Stomach smooth muscle (tissue), 2 donors: ENCODE data around the gene TMEM200B.
"Not testable (repeated sequence)": the region's sequence is repeated elsewhere in the genome, so short reads cannot be mapped to it uniquely, and the experiment has no call there.

ENCODE experiments used
- H3K27ac ChIP-seq: one replicate; pipeline ENCODE4 v1.7.0; 2013; ENCODE audit warnings: mild to moderate bottlenecking, low read length, inconsistent platforms
- H3K27me3 ChIP-seq, 2 donors: one replicate each; pipeline ENCODE4 v1.7.0; 2013; ENCODE audit warnings: low read length in 2 of 2; ENCODE audit not compliant: insufficient read depth in 2 of 2, control insufficient read depth in 1 of 2
- H3K36me3 ChIP-seq, 2 donors: one replicate each; pipeline ENCODE4 v1.7.0; 2013; ENCODE audit warnings: low read length in 2 of 2; ENCODE audit not compliant: control insufficient read depth in 2 of 2, insufficient read depth in 2 of 2
- H3K4me1 ChIP-seq: one replicate; pipeline ENCODE4 v1.7.0; 2013; ENCODE audit warnings: low read length; ENCODE audit not compliant: control insufficient read depth, insufficient read depth
- H3K4me3 ChIP-seq, 2 donors: one replicate each; pipeline ENCODE4 v1.7.0; 2013; ENCODE audit warnings: low read length in 2 of 2
- H3K9ac ChIP-seq, 2 donors: one replicate each; pipeline ENCODE4 v1.7.0; 2013; ENCODE audit warnings: low read length in 2 of 2, mild to moderate bottlenecking in 1 of 2
- H3K9me3 ChIP-seq, 2 donors: one replicate each; pipeline ENCODE4 v1.7.0; 2013; ENCODE audit warnings: low read length in 2 of 2; ENCODE audit not compliant: control insufficient read depth in 2 of 2
- donor health status: healthy.
- donor health status: Pancreatic carcinoma.

TMEM200B gene

DNA sequence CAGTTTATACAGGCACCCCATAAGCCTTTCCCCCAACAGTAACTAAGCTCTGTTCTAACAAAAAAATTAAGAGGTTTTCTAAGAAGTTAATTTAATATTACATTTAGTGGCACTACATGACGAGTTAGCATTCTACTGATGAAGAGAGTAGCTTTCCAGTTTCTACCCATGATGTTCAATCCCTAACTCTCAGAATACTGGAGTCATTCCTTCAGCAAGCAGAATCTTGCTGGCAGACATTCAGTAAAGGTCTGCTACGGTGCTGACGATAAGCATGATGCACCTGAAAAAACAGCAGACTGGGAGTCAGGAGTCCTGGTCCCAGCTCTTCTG lies 33.5 kb upstream of the TMEM200B start:
- H3K4me1 ChIP-seq = peaks cover 12% of the 10 kb centered on the region
- H3K27ac ChIP-seq = peak overlapping the region; percentile 6
- no peaks in the 10 kb centered on the region for H3K9me3 ChIP-seq
- H3K4me3 ChIP-seq = no peak overlapping the region
- peaks cover 30 to 38% of the 10 kb centered on the region in 2 donors for H3K36me3 ChIP-seq
- no peak overlapping the region for H3K9ac ChIP-seq
- no peaks in the 10 kb centered on the region for H3K27me3 ChIP-seq

GRCh38 chr1:29156543-29157268 lies 33.0 kb upstream of the TMEM200B start:
- H3K36me3 ChIP-seq = peaks cover 35 to 43% of the 10 kb centered on the region in 2 donors
- peak overlapping the region in 1 of 2 donors; percentile 21 for H3K9ac ChIP-seq
- no peak overlapping the region for H3K4me3 ChIP-seq
- H3K27ac ChIP-seq = peak overlapping the region; percentile 6
- H3K4me1 ChIP-seq = peaks cover 12% of the 10 kb centered on the region
- no peaks in the 10 kb centered on the region for H3K9me3 ChIP-seq
- H3K27me3 ChIP-seq = no peaks in the 10 kb centered on the region

DNA sequence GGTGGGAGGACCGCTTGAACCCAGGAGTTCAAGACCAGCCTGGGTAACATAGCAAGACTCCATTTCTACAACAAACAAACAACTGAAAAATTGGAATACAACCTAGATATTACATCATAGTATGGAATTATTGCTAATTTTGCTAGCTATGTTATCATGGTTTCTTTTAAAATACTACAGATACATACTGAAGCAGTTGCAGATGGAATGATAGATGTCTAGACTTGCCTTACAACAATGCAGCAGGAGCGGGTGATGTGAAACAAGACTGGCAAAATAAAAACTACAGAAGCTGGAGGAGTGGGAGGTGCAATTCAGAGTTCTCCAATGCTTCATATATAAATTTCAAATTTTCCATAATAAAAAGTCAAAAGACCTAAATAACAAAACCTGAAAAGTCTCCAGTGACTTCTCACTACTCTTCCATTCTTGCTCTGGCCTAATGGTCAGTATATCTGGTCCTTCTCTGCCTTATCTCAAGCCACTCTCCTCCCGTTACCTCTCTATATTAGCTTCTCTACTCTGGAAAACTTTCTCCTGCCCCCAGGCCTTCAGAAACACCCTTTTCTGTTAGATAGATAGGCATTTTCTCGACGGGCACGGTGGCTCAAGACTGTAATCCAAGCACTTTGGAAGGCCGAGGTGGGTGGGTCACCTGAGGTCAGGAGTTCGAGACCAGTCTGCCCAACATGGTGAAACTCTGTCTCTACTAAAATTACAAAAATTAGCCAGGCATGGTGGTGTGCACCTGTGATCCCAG lies 28.5 kb upstream of the TMEM200B start:
- peaks cover 56 to 58% of the 10 kb centered on the region in 2 donors for H3K36me3 ChIP-seq

GRCh38 chr1:29150346-29150745 lies 26.6 kb upstream of the TMEM200B start:
- H3K4me1 ChIP-seq, H3K9ac ChIP-seq, H3K9me3 ChIP-seq, H3K27ac ChIP-seq, H3K4me3 ChIP-seq, H3K27me3 ChIP-seq: not testable (repeated sequence)
- H3K36me3 ChIP-seq = peaks cover 64 to 73% of the 10 kb centered on the region in 2 donors

More for the DNA sequence above, 28.5 kb upstream of the TMEM200B start:
- H3K9me3 ChIP-seq = no peaks in the 10 kb centered on the region
- H3K27me3 ChIP-seq = no peaks in the 10 kb centered on the region
- H3K27ac ChIP-seq = no peak overlapping the region
- peaks cover 9% of the 10 kb centered on the region for H3K4me1 ChIP-seq
- no peak overlapping the region for H3K9ac ChIP-seq
- no peak overlapping the region for H3K4me3 ChIP-seq

GRCh38 chr1:29148656-29149491 lies 25.2 kb upstream of the TMEM200B start:
- Histone ChIP-seq H3K4me1 (peaks cover 3% of the 10 kb centered on the region), H3K36me3 (peaks cover 64 to 71% of the 10 kb centered on the region in 2 donors), H3K9ac (no peak overlapping the region), H3K9me3 (no peaks in the 10 kb centered on the region), H3K27ac (no peak overlapping the region), H3K4me3 (no peak overlapping the region), H3K27me3 (no peaks in the 10 kb centered on the region)

DNA sequence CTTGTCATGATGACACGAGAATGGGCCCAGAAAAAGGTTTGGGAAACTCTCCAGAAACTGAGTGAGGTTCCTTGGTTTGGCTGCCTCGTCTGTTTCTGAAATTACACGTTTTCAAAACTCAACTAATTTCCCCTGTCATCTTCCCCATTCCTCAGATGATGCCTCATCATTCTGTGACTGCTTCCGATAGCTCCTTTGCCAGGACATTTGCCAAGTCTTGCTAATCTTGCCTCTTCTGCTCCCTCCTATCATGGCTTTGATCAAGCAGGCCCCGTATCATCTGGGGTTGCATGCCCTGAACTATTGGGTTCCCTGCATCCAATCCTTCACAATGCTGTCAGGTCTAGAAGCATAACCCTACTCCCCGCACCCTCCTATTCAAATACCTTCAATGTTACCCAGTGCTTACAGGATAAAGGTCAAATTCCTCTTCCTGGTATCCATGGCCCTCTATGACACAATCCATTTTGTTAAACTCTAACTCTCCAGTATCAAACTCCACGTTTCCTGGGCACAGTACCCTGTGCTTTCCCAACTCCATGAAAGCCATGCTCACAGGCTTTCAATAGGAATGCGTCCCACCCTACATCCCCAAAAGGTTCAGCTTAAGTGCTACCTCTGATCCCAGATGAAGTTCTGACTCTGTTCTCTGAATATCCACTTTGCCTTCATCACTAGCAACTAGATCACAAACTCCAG lies 22.2 kb upstream of the TMEM200B start:
- Histone ChIP-seq H3K36me3 (peaks cover 40 to 49% of the 10 kb centered on the region in 2 donors), H3K4me3 (no peak overlapping the region), H3K4me1 (peaks cover 3% of the 10 kb centered on the region), H3K27me3 (no peaks in the 10 kb centered on the region), H3K27ac (no peak overlapping the region), H3K9ac (no peak overlapping the region), H3K9me3 (no peaks in the 10 kb centered on the region)

- H3K36me3 ChIP-seq = peaks cover 29 to 35% of the 10 kb centered on the region in 2 donors
- H3K27me3 ChIP-seq = no peaks in the 10 kb centered on the region
- no peak overlapping the region for H3K9ac ChIP-seq
- H3K27ac ChIP-seq = no peak overlapping the region
- H3K4me1 ChIP-seq = peaks cover 3% of the 10 kb centered on the region
- no peaks in the 10 kb centered on the region for H3K9me3 ChIP-seq
- H3K4me3 ChIP-seq = no peak overlapping the region
These were observed 20.5 kb upstream of the TMEM200B start for GRCh38 chr1:29144178-29144577.

DNA sequence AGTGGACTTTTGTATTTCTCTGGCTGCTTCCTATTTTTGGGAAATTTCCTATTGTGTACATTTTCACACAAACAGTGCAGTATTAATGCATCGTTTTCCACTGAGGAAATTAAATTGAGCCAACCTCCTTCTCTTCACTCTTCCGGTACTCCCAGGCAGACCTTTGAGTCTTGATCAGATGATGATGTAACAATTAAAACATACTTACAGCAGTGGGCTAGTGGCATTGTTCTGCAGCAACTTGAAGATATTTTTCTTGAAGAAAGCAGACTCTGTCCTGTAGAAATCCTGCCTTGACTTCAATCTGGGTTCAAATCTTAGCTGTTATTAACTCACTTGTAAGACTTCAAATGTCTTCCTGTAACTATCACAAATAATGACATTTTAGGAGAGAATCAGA lies 19.0 kb upstream of the TMEM200B start:
- Histone ChIP-seq H3K4me1 (peaks cover 3% of the 10 kb centered on the region), H3K9ac (no peak overlapping the region), H3K9me3 (no peaks in the 10 kb centered on the region), H3K27ac (no peak overlapping the region), H3K27me3 (no peaks in the 10 kb centered on the region), H3K36me3 (peaks cover 15 to 22% of the 10 kb centered on the region in 2 donors), H3K4me3 (no peak overlapping the region)

DNA sequence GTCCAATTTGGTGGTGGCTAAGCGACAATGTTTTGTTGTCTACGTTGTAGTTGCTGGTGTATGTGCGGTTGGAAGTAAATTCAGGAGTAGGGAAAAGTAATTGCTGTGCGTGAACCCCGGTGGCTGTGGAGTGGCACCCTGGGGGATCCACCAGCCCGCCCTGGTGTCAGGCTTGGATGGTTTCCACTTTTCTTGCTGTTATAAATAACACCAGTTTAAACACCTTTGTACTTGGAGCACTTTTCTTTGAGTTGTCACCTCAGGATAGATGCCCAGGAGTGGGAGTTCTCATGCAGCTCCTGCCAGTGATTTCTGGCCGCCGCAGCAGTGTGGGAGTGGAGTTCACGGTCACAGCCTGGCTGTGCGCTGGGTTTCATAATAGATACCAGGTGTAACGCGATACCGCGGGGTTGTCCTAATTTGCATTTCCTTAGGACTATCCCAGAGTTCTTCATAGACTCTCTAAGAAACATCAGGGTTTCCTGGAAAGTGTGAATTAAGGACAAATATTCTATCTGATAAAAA lies 12.8 kb upstream of the TMEM200B start:
- H3K27me3 ChIP-seq = peaks cover 0 to 5% of the 10 kb centered on the region in 2 donors
- no peaks in the 10 kb centered on the region for H3K4me1 ChIP-seq
- H3K9me3 ChIP-seq = no peaks in the 10 kb centered on the region
- H3K4me3 ChIP-seq = no peak overlapping the region
- no peaks in the 10 kb centered on the region for H3K36me3 ChIP-seq
- H3K27ac ChIP-seq = no peak overlapping the region
- H3K9ac ChIP-seq = no peak overlapping the region

DNA sequence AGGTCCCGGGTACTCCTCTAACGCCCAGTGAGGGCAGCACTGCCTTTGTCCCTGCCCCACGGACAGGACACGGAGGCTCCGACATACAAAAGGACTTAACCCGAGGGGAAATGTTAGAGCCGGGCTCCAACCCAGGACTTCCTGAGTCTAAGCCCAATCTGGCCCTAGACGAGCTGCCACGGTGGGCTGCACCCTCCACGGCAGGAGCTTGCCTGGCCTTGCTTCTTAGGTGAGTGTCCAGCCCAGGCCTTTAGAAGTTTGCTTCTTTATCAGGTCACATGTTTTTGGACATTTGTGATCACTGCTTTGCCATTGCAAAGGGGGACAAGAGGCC lies 11.0 kb upstream of the TMEM200B start:
- Histone ChIP-seq H3K27ac (no peak overlapping the region), H3K9me3 (no peaks in the 10 kb centered on the region), H3K4me3 (no peak overlapping the region)

More for the DNA sequence above, 11.0 kb upstream of the TMEM200B start:
- Histone ChIP-seq H3K36me3 (no peaks in the 10 kb centered on the region), H3K27me3 (peaks cover 0 to 5% of the 10 kb centered on the region in 2 donors), H3K9ac (no peak overlapping the region), H3K4me1 (no peaks in the 10 kb centered on the region)
